ENCODE results near the gene UBTD1.
"Not testable (repeated sequence)": the region's sequence is repeated elsewhere in the genome, so short reads cannot be mapped to it uniquely, and the experiment has no call there.

GRCh38 chr10:97560731-97561381 lies 62.1 kb downstream of the UBTD1 start:
- not testable (repeated sequence) for TF ChIP-seq POLR2A (IDR thresholded peaks at IDR 0.05; ENCODE audit: low read depth, low read length); IKZF1 (conservative IDR thresholded peaks at IDR 0.05); JUNB (IDR thresholded peaks at IDR 0.05); EP300 (IDR thresholded peaks at IDR 0.05; ENCODE audit: borderline replicate concordance in 1 of 2, control insufficient read depth in 1 of 2, low read depth in 2 of 2, low read length in 2 of 2); NFIC (IDR thresholded peaks at IDR 0.05; ENCODE audit: low read depth, low read length); ESRRA (IDR thresholded peaks at IDR 0.05; ENCODE audit: low read length); RFX5 (IDR thresholded peaks at IDR 0.05; ENCODE audit: low read depth, low read length); SMC3 (IDR thresholded peaks at IDR 0.05; ENCODE audit: borderline replicate concordance, low read length); SIN3A (IDR thresholded peaks at IDR 0.05; ENCODE audit: low read depth, low read length); ZZZ3 (IDR thresholded peaks at IDR 0.05; ENCODE audit: control insufficient read depth, insufficient read length, low read depth); MAX (IDR thresholded peaks at IDR 0.05; ENCODE audit: low read depth, low read length)
- TF ChIP-seq, protein P1, sequence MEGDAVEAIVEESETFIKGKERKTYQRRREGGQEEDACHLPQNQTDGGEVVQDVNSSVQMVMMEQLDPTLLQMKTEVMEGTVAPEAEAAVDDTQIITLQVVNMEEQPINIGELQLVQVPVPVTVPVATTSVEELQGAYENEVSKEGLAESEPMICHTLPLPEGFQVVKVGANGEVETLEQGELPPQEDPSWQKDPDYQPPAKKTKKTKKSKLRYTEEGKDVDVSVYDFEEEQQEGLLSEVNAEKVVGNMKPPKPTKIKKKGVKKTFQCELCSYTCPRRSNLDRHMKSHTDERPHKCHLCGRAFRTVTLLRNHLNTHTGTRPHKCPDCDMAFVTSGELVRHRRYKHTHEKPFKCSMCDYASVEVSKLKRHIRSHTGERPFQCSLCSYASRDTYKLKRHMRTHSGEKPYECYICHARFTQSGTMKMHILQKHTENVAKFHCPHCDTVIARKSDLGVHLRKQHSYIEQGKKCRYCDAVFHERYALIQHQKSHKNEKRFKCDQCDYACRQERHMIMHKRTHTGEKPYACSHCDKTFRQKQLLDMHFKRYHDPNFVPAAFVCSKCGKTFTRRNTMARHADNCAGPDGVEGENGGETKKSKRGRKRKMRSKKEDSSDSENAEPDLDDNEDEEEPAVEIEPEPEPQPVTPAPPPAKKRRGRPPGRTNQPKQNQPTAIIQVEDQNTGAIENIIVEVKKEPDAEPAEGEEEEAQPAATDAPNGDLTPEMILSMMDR (IDR thresholded peaks at IDR 0.05 in 2 of 3, conservative IDR thresholded peaks at IDR 0.05 in 1 of 3; ENCODE audit: control insufficient read depth in 2 of 3, extremely low read depth in 1 of 3, insufficient read depth in 1 of 3, low read depth in 3 of 3, low read length in 3 of 3) = not testable (repeated sequence)
- TF ChIP-seq, protein P2, sequence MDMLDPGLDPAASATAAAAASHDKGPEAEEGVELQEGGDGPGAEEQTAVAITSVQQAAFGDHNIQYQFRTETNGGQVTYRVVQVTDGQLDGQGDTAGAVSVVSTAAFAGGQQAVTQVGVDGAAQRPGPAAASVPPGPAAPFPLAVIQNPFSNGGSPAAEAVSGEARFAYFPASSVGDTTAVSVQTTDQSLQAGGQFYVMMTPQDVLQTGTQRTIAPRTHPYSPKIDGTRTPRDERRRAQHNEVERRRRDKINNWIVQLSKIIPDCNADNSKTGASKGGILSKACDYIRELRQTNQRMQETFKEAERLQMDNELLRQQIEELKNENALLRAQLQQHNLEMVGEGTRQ (IDR thresholded peaks at IDR 0.05; ENCODE audit: borderline replicate concordance, low read depth, low read length) = not testable (repeated sequence)

Data from GM12878 (cell line).